Thyroid gland (tissue), 4 donors: Measurements from ENCODE around the gene WDTC1.

Experiments
- POLR2A ChIP-seq, 2 donors: fragments of 450-650 bp; IDR thresholded peaks; one replicate each; pipeline ENCODE4 v1.6.1; 2017; ENCODE audit warnings: antibody characterized with exemption in 2 of 2, mild to moderate bottlenecking in 2 of 2, moderate library complexity in 1 of 2
- TF ChIP-seq, protein P1 (sequence below), 6 experiments: fragments of 200-600 bp in 3 of 6; fragments of 450-650 bp in 3 of 6; sonication (generic) in 3 of 6; IDR thresholded peaks; one replicate each; pipeline ENCODE4 v1.5.1; 2016 to 2019; ENCODE audit warnings: antibody characterized with exemption in 6 of 6, mild to moderate bottlenecking in 2 of 6, inconsistent platforms in 1 of 6, moderate library complexity in 1 of 6

DNA sequence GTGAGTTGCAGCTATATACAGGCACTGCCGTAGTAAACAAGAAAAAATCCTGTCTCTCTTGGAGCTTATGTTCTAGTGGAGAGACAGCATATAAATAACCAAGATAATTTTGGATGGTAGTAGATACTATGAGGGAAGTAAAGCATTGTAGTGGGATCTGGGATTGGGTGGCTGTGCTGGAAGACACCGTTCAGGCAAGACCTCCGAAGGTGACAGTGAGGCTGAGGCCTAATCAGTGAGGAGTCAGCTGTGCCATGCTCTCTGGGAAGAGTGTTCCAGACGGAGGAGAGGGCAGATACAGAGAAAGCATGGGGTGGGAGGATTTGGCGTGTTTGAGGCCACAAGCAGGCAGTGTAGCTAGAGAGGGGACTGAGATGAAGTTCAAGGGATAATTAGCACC lies 93.5 kb downstream of the WDTC1 start:
- TF ChIP-seq, protein P1, sequence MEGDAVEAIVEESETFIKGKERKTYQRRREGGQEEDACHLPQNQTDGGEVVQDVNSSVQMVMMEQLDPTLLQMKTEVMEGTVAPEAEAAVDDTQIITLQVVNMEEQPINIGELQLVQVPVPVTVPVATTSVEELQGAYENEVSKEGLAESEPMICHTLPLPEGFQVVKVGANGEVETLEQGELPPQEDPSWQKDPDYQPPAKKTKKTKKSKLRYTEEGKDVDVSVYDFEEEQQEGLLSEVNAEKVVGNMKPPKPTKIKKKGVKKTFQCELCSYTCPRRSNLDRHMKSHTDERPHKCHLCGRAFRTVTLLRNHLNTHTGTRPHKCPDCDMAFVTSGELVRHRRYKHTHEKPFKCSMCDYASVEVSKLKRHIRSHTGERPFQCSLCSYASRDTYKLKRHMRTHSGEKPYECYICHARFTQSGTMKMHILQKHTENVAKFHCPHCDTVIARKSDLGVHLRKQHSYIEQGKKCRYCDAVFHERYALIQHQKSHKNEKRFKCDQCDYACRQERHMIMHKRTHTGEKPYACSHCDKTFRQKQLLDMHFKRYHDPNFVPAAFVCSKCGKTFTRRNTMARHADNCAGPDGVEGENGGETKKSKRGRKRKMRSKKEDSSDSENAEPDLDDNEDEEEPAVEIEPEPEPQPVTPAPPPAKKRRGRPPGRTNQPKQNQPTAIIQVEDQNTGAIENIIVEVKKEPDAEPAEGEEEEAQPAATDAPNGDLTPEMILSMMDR (IDR thresholded peaks at IDR 0.05) = no peak
- TF ChIP-seq POLR2A (IDR thresholded peaks at IDR 0.05) = no peak
